Gastroesophageal sphincter (tissue), 4 donors: ENCODE data around the gene ST3GAL2. TPM values are rescaled to one million over a fixed set of nuclear protein-coding genes. Genes with fewer than 3 reads are reported as not detected.

Source experiments
- ATAC-seq: fragments of 150-250 bp; one replicate; pipeline ENCODE4 v1.9.1; 2016; ENCODE audit warnings: mild to moderate bottlenecking, moderate library complexity
- H3K27ac ChIP-seq, 4 donors: fragments of 200-600 bp; sonication (generic) in 3 of 4; 1 replicate in 3 of 4; 2 replicates in 1 of 4; pipeline ENCODE4 v1.5.1; 2016 to 2019
- H3K27me3 ChIP-seq: fragments of 200-600 bp; sonication (generic); one replicate; pipeline ENCODE4 v1.5.1; 2019
- H3K36me3 ChIP-seq, 2 donors: fragments of 200-600 bp; sonication (generic); one replicate each; pipeline ENCODE4 v1.5.1; 2019; ENCODE audit warnings: control low read depth in 1 of 2
- H3K4me1 ChIP-seq, 3 donors: fragments of 200-600 bp; sonication (generic); 1 replicate in 2 of 3; 2 replicates in 1 of 3; pipeline ENCODE4 v1.5.1; 2016 to 2019; ENCODE audit warnings: control low read depth in 2 of 3
- H3K4me3 ChIP-seq, 2 donors: fragments of 200-600 bp; sonication (generic); one replicate each; pipeline ENCODE4 v1.5.1; 2019; ENCODE audit warnings: mild to moderate bottlenecking in 1 of 2, moderate library complexity in 1 of 2
- H3K9me3 ChIP-seq, 3 donors: fragments of 200-600 bp; sonication (generic); one replicate each; pipeline ENCODE4 v1.5.1; 2017 to 2019; ENCODE audit warnings: control low read depth in 2 of 3
- CTCF ChIP-seq, 4 experiments: fragments of 200-600 bp in 2 of 4; fragments of 450-650 bp in 2 of 4; sonication (generic) in 1 of 4; IDR thresholded peaks; one replicate each; pipeline ENCODE4 v1.5.1; 2017 to 2019; ENCODE audit warnings: antibody characterized with exemption in 4 of 4, mild to moderate bottlenecking in 2 of 4, moderate library complexity in 2 of 4
- EP300 ChIP-seq: sonication (generic); formaldehyde crosslinking; IDR thresholded peaks from one replicate; pipeline ENCODE4 v1.6.1; 2017; ENCODE audit warnings: antibody characterized with exemption, mild to moderate bottlenecking
- POLR2A ChIP-seq, 2 donors: fragments of 450-650 bp; IDR thresholded peaks; one replicate each; pipeline ENCODE4 v1.6.1; 2017; ENCODE audit warnings: antibody characterized with exemption in 2 of 2, mild to moderate bottlenecking in 2 of 2, moderate library complexity in 1 of 2
- POLR2AphosphoS5 ChIP-seq: sonication (generic); formaldehyde crosslinking; IDR thresholded peaks from one replicate; pipeline ENCODE4 v1.6.1; 2017; ENCODE audit warnings: antibody characterized with exemption
- WGBS, 2 donors: methylation state at CpG; one replicate each; pipeline ENCODE4 v1.1.5; 2018; ENCODE audit warnings: low coverage in 1 of 2; 5-methylcytosine and 5-hydroxymethylcytosine counted together
- total RNA-seq, 4 donors: library from RNA; depleted of rRNA; stranded (reverse); fragments of >200 nt; gene quantifications; one replicate each; pipeline ENCODE4 v1.1.0, GENCODE V29; 2016

ST3GAL2 gene
- total RNA-seq, 4 donors from 2014 or later: 17.6 to 35.6 (median 24.8) TPM

GRCh38 chr16:70475054-70475871 lies 36.4 kb upstream of the ST3GAL2 start:
- ATAC-seq: no peak
- H3K4me3 ChIP-seq: no peak overlapping the region
- WGBS, 2 donors: 75 to 100% methylated on average over 1 to 4 of the region's 24 CpGs
- no peak overlapping the region for H3K27ac ChIP-seq
- H3K27me3 ChIP-seq: no peaks in the 10 kb centered on the region
- peaks cover 0 to 23% (median 4%) of the 10 kb centered on the region in 3 donors for H3K4me1 ChIP-seq
- H3K9me3 ChIP-seq: no peaks in the 10 kb centered on the region
- TF ChIP-seq CTCF (IDR thresholded peaks at IDR 0.05) (no peak), POLR2A (IDR thresholded peaks at IDR 0.05) (no peak), EP300 (no peak), POLR2AphosphoS5 (no peak)
- H3K36me3 ChIP-seq: peaks cover 0 to 89% of the 10 kb centered on the region in 2 donors

- Histone ChIP-seq H3K27me3 (no peaks in the 10 kb centered on the region), H3K36me3 (peaks cover 0 to 89% of the 10 kb centered on the region in 2 donors), H3K9me3 (no peaks in the 10 kb centered on the region), H3K27ac (no peak overlapping the region), H3K4me3 (no peak overlapping the region), H3K4me1 (peaks cover 0 to 22% (median 4%) of the 10 kb centered on the region in 3 donors)
- no CpG with 5 or more reads among the region's 22 CpGs for WGBS, 2 donors
- ATAC-seq: no peak
- no peak for TF ChIP-seq EP300
- TF ChIP-seq POLR2A (IDR thresholded peaks at IDR 0.05): no peak
- TF ChIP-seq POLR2AphosphoS5: no peak
These were observed 35.6 kb upstream of the ST3GAL2 start for GRCh38 chr16:70474320-70475053.

- H3K9me3 ChIP-seq: no peaks in the 10 kb centered on the region
- H3K27me3 ChIP-seq: no peaks in the 10 kb centered on the region
- no peak overlapping the region for H3K4me3 ChIP-seq
- WGBS, 2 donors: 100% methylated on average over 2 of the region's 21 CpGs
- TF ChIP-seq POLR2AphosphoS5: no peak
- no peak for TF ChIP-seq POLR2A (IDR thresholded peaks at IDR 0.05)
- no peak for TF ChIP-seq EP300
- no peak for TF ChIP-seq CTCF (IDR thresholded peaks at IDR 0.05)
- peaks cover 0 to 89% of the 10 kb centered on the region in 2 donors for H3K36me3 ChIP-seq
- H3K4me1 ChIP-seq: peaks cover 0 to 14% (median 4%) of the 10 kb centered on the region in 3 donors
- H3K27ac ChIP-seq: no peak overlapping the region
- ATAC-seq: no peak
These were observed 34.8 kb upstream of the ST3GAL2 start for GRCh38 chr16:70473446-70474319.

- WGBS, 2 donors: no CpG with 5 or more reads among the region's 28 CpGs
- no peak overlapping the region for H3K27ac ChIP-seq
- TF ChIP-seq POLR2AphosphoS5: no peak
- no peak for TF ChIP-seq POLR2A (IDR thresholded peaks at IDR 0.05)
- TF ChIP-seq EP300: no peak
- no peak for TF ChIP-seq CTCF (IDR thresholded peaks at IDR 0.05)
- H3K4me1 ChIP-seq: peaks cover 0 to 7% (median 4%) of the 10 kb centered on the region in 3 donors
- no peak for ATAC-seq
- peaks cover 0 to 87% of the 10 kb centered on the region in 2 donors for H3K36me3 ChIP-seq
- no peaks in the 10 kb centered on the region for H3K9me3 ChIP-seq
- no peak overlapping the region for H3K4me3 ChIP-seq
- H3K27me3 ChIP-seq: no peaks in the 10 kb centered on the region
These were observed 34.0 kb upstream of the ST3GAL2 start for GRCh38 chr16:70472786-70473433.
